HL-60 (cell line): ENCODE measurements around the gene NFYA.

Source experiments
- DNase-seq, 2 experiments: peaks; one replicate each; pipeline ENCODE4 v3.0.0-alpha.2; 2010 to 2020; ENCODE audit warnings: low read depth in 1 of 2, low spot score in 1 of 2
- H3K27ac ChIP-seq: fragments of 250-450 bp; sonication (Bioruptor Pico); replicated peaks from 2 replicates; pipeline ENCODE4 v1.5.1; 2020; ENCODE audit warnings: mild to moderate bottlenecking, moderate library complexity
- H3K27me3 ChIP-seq: fragments of 250-450 bp; sonication (Bioruptor Pico); 2 replicates; pipeline ENCODE4 v1.5.1; 2021; ENCODE audit warnings: mild to moderate bottlenecking, moderate library complexity; ENCODE audit not compliant: insufficient read depth, poor library complexity, severe bottlenecking
- H3K4me3 ChIP-seq: replicated peaks from 2 replicates; pipeline ENCODE4 v1.5.1; 2011; ENCODE audit warnings: mild to moderate bottlenecking, control low read depth, low read length; ENCODE audit not compliant: insufficient read depth
- GABPA ChIP-seq: IDR thresholded peaks from 2 replicates; pipeline ENCODE4 v1.6.1; 2012; ENCODE audit warnings: low read depth
- POLR2AphosphoS5 ChIP-seq: IDR thresholded peaks from 2 replicates; pipeline ENCODE4 v1.6.1; 2012; ENCODE audit warnings: low read depth
- SPI1 ChIP-seq: IDR thresholded peaks from 2 replicates; pipeline ENCODE4 v1.6.1; 2012; ENCODE audit warnings: low read depth, mild to moderate bottlenecking, borderline replicate concordance
- TF ChIP-seq, protein P1 (sequence below): IDR thresholded peaks from one replicate; pipeline ENCODE4 v1.5.1; 2011; ENCODE audit warnings: low read length, control low read depth, inconsistent platforms; ENCODE audit not compliant: insufficient read depth
- TF ChIP-seq, protein P2 (sequence below): IDR thresholded peaks from 2 replicates; pipeline ENCODE4 v1.6.1; 2012; ENCODE audit warnings: low read depth; ENCODE audit not compliant: insufficient replicate concordance

The NFYA gene

DNA sequence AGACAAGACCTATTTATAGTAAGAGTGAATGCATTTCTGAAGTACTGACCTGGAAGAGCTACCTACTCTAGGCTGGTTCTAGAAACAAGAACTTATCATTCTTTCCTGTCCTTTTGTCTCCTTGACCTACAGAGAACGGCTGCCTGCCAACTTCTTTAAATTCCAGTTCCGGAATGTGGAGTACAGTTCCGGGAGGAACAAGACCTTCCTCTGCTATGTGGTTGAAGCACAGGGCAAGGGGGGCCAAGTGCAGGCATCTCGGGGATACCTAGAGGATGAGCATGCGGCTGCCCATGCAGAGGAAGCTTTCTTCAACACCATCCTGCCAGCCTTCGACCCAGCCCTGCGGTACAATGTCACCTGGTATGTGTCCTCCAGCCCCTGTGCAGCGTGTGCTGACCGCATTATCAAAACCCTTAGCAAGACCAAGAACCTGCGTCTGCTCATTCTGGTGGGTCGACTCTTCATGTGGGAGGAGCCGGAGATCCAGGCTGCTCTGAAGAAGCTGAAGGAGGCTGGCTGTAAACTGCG, 11.5 kb upstream of the NFYA start:
- TF ChIP-seq SPI1 (no peak), GABPA (no peak), POLR2AphosphoS5 (no peak)
- TF ChIP-seq, protein P1, sequence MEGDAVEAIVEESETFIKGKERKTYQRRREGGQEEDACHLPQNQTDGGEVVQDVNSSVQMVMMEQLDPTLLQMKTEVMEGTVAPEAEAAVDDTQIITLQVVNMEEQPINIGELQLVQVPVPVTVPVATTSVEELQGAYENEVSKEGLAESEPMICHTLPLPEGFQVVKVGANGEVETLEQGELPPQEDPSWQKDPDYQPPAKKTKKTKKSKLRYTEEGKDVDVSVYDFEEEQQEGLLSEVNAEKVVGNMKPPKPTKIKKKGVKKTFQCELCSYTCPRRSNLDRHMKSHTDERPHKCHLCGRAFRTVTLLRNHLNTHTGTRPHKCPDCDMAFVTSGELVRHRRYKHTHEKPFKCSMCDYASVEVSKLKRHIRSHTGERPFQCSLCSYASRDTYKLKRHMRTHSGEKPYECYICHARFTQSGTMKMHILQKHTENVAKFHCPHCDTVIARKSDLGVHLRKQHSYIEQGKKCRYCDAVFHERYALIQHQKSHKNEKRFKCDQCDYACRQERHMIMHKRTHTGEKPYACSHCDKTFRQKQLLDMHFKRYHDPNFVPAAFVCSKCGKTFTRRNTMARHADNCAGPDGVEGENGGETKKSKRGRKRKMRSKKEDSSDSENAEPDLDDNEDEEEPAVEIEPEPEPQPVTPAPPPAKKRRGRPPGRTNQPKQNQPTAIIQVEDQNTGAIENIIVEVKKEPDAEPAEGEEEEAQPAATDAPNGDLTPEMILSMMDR: no peak
- TF ChIP-seq, protein P2, sequence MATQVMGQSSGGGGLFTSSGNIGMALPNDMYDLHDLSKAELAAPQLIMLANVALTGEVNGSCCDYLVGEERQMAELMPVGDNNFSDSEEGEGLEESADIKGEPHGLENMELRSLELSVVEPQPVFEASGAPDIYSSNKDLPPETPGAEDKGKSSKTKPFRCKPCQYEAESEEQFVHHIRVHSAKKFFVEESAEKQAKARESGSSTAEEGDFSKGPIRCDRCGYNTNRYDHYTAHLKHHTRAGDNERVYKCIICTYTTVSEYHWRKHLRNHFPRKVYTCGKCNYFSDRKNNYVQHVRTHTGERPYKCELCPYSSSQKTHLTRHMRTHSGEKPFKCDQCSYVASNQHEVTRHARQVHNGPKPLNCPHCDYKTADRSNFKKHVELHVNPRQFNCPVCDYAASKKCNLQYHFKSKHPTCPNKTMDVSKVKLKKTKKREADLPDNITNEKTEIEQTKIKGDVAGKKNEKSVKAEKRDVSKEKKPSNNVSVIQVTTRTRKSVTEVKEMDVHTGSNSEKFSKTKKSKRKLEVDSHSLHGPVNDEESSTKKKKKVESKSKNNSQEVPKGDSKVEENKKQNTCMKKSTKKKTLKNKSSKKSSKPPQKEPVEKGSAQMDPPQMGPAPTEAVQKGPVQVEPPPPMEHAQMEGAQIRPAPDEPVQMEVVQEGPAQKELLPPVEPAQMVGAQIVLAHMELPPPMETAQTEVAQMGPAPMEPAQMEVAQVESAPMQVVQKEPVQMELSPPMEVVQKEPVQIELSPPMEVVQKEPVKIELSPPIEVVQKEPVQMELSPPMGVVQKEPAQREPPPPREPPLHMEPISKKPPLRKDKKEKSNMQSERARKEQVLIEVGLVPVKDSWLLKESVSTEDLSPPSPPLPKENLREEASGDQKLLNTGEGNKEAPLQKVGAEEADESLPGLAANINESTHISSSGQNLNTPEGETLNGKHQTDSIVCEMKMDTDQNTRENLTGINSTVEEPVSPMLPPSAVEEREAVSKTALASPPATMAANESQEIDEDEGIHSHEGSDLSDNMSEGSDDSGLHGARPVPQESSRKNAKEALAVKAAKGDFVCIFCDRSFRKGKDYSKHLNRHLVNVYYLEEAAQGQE: no peak
- H3K27me3 ChIP-seq: no peaks in the 10 kb centered on the region

DNA sequence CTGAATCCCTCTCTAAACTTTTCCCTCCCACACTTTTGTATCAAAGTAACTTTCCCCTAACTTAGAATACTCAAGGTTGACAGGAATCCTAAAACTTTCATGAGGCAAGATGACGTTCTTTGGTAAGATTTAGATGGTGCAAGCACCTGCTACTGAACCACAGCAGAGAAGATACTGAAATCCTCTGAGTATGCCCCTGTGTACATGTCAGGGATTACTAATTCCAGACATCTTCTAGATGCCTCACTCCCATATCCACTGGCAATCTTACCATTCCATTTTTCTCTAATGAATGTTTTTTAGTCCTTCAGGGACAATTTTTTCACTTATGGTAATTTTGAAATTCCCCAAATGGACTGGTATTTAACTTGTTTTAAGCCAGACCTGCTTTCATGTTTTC, 10.7 kb upstream of the NFYA start:
- TF ChIP-seq GABPA (no peak), POLR2AphosphoS5 (no peak), SPI1 (no peak)
- TF ChIP-seq, protein P2: no peak
- TF ChIP-seq, protein P1: no peak
- DNase-seq: no peak
- Histone ChIP-seq H3K27me3 (no peaks in the 10 kb centered on the region), H3K4me3 (no peak overlapping the region), H3K27ac (no peak overlapping the region)

More for the DNA sequence above, 11.5 kb upstream of the NFYA start:
- Histone ChIP-seq H3K4me3 (no peak overlapping the region), H3K27ac (no peak overlapping the region)
- no peak for DNase-seq

DNA sequence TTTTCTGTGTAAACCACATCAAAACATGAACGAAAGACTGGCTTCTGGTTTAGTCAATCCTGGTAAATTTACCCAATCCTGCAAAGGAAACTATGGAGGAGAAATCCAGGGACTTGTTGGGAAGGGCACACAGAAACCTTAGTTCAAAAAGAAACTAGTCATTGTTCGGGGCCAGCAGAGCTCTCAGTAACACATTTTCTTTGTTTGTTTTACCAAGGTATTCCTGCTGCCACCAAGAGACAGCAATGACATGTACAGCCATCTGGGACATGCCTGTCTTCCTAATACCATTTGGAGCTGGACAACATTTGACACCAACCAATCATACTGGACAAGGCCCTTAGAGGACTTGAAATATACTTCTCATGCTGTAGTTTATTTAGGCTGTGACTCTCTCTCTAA, 8.9 kb upstream of the NFYA start:
- DNase-seq: no peak
- no peak for TF ChIP-seq GABPA
- TF ChIP-seq, protein P2: no peak
- no peak for TF ChIP-seq POLR2AphosphoS5
- H3K27me3 ChIP-seq: no peaks in the 10 kb centered on the region
- no peak overlapping the region for H3K27ac ChIP-seq
- no peak overlapping the region for H3K4me3 ChIP-seq

DNA sequence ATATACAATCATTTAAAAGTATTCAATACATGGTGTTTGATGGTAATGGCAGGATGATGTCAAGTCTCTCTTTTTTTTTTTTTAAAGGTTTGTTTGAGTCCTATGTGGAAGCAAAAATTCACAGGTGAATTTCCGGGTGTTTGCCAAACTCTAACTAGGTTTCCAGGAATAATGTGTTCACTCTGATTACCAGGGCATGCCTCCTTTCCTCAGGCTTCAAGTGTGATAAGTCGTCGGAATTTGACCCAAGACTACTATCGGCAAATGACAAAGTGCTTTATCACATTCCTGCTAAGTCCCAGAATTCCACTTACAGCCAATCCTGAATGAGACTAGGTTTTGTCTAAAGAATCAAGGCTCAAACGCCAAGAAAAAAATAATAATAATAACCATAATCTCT, 7.9 kb upstream of the NFYA start:
- no peak overlapping the region for H3K4me3 ChIP-seq
- H3K27me3 ChIP-seq: no peaks in the 10 kb centered on the region
- DNase-seq: no peak
- no peak for TF ChIP-seq POLR2AphosphoS5
- no peak for TF ChIP-seq SPI1
- TF ChIP-seq, protein P2: no peak
- TF ChIP-seq, protein P1: no peak
- no peak for TF ChIP-seq GABPA
- no peak overlapping the region for H3K27ac ChIP-seq
